D721Med (cell line): ENCODE measurements around the gene RAD50.

Source experiments
- DNase-seq: peaks from one replicate; pipeline ENCODE4 v3.0.0; 2011; ENCODE audit warnings: low spot score; ENCODE audit not compliant: insufficient read length
- FAIRE-seq: peaks from 2 replicates; lab custom pipeline; 2011; peaks lifted over from hg19 to GRCh38; lab: Jason Lieb, UNC
- TF ChIP-seq, protein P1 (sequence below): IDR thresholded peaks from 2 replicates; pipeline ENCODE4 v1.5.1; 2012; ENCODE audit warnings: mild to moderate bottlenecking, control low read depth; ENCODE audit not compliant: insufficient read depth; ENCODE audit errors: missing control alignments

Gene RAD50

DNA sequence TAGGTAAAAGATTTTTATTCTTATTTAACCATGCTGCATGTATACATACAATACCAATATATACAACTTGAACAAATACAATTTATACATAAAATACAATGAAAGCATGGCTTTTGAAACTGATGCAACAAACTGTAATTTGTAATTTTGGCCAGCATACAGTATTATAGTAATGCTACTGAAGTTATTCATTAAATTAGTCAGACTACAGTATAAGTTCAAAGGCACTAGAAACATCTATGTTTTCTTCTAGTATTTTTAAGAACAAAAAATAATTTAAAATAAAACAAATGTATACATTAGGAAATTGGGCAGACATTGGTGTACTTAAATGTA lies 135.8 kb downstream of the RAD50 start:
- DNase-seq, result no peak
- no peak for FAIRE-seq
- TF ChIP-seq, protein P1, sequence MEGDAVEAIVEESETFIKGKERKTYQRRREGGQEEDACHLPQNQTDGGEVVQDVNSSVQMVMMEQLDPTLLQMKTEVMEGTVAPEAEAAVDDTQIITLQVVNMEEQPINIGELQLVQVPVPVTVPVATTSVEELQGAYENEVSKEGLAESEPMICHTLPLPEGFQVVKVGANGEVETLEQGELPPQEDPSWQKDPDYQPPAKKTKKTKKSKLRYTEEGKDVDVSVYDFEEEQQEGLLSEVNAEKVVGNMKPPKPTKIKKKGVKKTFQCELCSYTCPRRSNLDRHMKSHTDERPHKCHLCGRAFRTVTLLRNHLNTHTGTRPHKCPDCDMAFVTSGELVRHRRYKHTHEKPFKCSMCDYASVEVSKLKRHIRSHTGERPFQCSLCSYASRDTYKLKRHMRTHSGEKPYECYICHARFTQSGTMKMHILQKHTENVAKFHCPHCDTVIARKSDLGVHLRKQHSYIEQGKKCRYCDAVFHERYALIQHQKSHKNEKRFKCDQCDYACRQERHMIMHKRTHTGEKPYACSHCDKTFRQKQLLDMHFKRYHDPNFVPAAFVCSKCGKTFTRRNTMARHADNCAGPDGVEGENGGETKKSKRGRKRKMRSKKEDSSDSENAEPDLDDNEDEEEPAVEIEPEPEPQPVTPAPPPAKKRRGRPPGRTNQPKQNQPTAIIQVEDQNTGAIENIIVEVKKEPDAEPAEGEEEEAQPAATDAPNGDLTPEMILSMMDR, result no peak
